OCI-LY7 (cell line): ENCODE measurements around the gene PTCH2. TPM values are rescaled to one million over a fixed set of nuclear protein-coding genes. Genes with fewer than 3 reads are reported as not detected.

Source experiments
- BruUV-seq: library from RNA; stranded (reverse); fragments of 400-500 nt; replicated peaks from 2 replicates; lab custom pipeline; 2021; lab: Mats Ljungman, UMichigan
- CTCF ChIA-PET: fragments of 300-600 bp; sonication (Branson Sonifier 250); formaldehyde crosslinking; loops from one replicate; lab custom pipeline; 2022; ENCODE audit warnings: antibody characterized with exemption; ENCODE audit not compliant: unreplicated experiment; lab: Charles Lee
- POLR2A ChIA-PET: fragments of 300-600 bp; sonication (Branson Sonifier 250); formaldehyde crosslinking; loops from one replicate; lab custom pipeline; 2022; ENCODE audit warnings: antibody characterized with exemption; lab: Charles Lee
- DNase-seq: peaks from one replicate; pipeline ENCODE4 v3.0.0-alpha.2; 2015; ENCODE audit warnings: low spot score
- H2AFZ ChIP-seq: fragments of 200-600 bp; sonication (generic), shearing (Covaris generic); 2 replicates; pipeline ENCODE4 v1.6.1; 2014; ENCODE audit warnings: mild to moderate bottlenecking, antibody characterized with exemption, low read length, moderate library complexity
- H3K27ac ChIP-seq: fragments of 200-600 bp; sonication (generic); 2 replicates; pipeline ENCODE4 v1.5.1; 2014; ENCODE audit warnings: mixed run types, low read depth, mild to moderate bottlenecking, moderate library complexity, low read length, inconsistent platforms; ENCODE audit not compliant: poor library complexity, severe bottlenecking
- H3K36me3 ChIP-seq: fragments of 200-600 bp; sonication (generic); 2 replicates; pipeline ENCODE4 v1.6.1; 2014; ENCODE audit warnings: mild to moderate bottlenecking, antibody characterized with exemption, low read length, moderate library complexity, mixed read lengths; ENCODE audit not compliant: insufficient read depth
- H3K4me1 ChIP-seq: fragments of 200-600 bp; sonication (generic); 2 replicates; pipeline ENCODE4 v1.5.1; 2014; ENCODE audit warnings: mild to moderate bottlenecking, low read length; ENCODE audit not compliant: insufficient read depth, poor library complexity, severe bottlenecking
- H3K4me2 ChIP-seq: fragments of 200-600 bp; sonication (generic); 2 replicates; pipeline ENCODE4 v1.6.1; 2014; ENCODE audit warnings: mild to moderate bottlenecking, low read length
- H3K4me3 ChIP-seq: fragments of 200-600 bp; sonication (generic); 2 replicates; pipeline ENCODE4 v1.5.1; 2014; ENCODE audit warnings: mild to moderate bottlenecking, low read depth, low read length; ENCODE audit not compliant: poor library complexity, severe bottlenecking
- H3K79me2 ChIP-seq: fragments of 200-600 bp; sonication (generic); 2 replicates; pipeline ENCODE4 v1.6.1; 2016; ENCODE audit warnings: low read depth, mild to moderate bottlenecking, low read length, moderate library complexity, mixed read lengths; ENCODE audit not compliant: insufficient read depth
- H3K9me2 ChIP-seq: fragments of 200-600 bp; sonication (generic); 2 replicates; pipeline ENCODE4 v1.6.1; 2016; ENCODE audit warnings: mild to moderate bottlenecking, low read length, mixed read lengths; ENCODE audit not compliant: insufficient read depth
- H3K9me3 ChIP-seq: fragments of 200-600 bp; sonication (generic); 2 replicates; pipeline ENCODE4 v1.6.1; 2014; ENCODE audit warnings: mild to moderate bottlenecking, mixed run types, low read length, mixed read lengths
- H4K20me1 ChIP-seq: fragments of 200-600 bp; sonication (generic); 2 replicates; pipeline ENCODE4 v1.6.1; 2014; ENCODE audit warnings: mild to moderate bottlenecking, antibody characterized with exemption, low read length, moderate library complexity, mixed read lengths; ENCODE audit not compliant: insufficient read depth
- CTCF ChIP-seq: fragments of 200-600 bp; sonication (generic); conservative IDR thresholded peaks from 2 replicates; pipeline ENCODE4 v1.5.1; 2014; ENCODE audit warnings: mild to moderate bottlenecking, antibody characterized with exemption, low read length, moderate library complexity, mixed read lengths
- EZH2phosphoT487 ChIP-seq: fragments of 200-600 bp; sonication (generic); IDR thresholded peaks from 2 replicates; pipeline ENCODE4 v1.6.1; 2018; ENCODE audit warnings: low read depth, borderline replicate concordance, mild to moderate bottlenecking, mixed run types, antibody characterized with exemption, low read length, moderate library complexity, mixed read lengths
- intact Hi-C: fragments of 100-400 bp; cut with micrococcal nuclease; formaldehyde crosslinking; loops from one replicate; pipeline ENCODE4 v1.10.0; 2022; ENCODE audit not compliant: unreplicated experiment
- total RNA-seq, 2 experiments: library from RNA; depleted of rRNA in 1 of 2; stranded (reverse); fragments of >200 nt in 1 of 2; shearing (Covaris generic) in 1 of 2; gene quantifications; 2 replicates each; pipeline ENCODE4 v1.2.3, GENCODE V29; 2014 to 2022

PTCH2 gene
- total RNA-seq, 2 experiments from 2014 or later = 0.60 to 1.0 TPM

- Histone ChIP-seq H3K9me2 (no peaks in the 10 kb centered on the region), H3K4me1 (no peaks in the 10 kb centered on the region), H3K4me3 (no peak overlapping the region), H3K4me2 (no peak overlapping the region), H4K20me1 (no peaks in the 10 kb centered on the region), H3K9me3 (peaks cover 54% of the 10 kb centered on the region), H3K36me3 (peaks cover 79% of the 10 kb centered on the region), H2AFZ (no peak overlapping the region), H3K27ac (no peak overlapping the region), H3K79me2 (no peaks in the 10 kb centered on the region)
- ChIA-PET POLR2A (interaction anchor here (0.6 kb wide), 1 partner anchor 793 kb away, joined by 3 read pairs; no protein-coding TSS in a partner anchor), CTCF (interaction anchor here (0.5 kb wide), 1 partner anchor 35 kb away, joined by 5 read pairs; no protein-coding TSS in a partner anchor)
- no TSS peak for BruUV-seq
- intact Hi-C loops = no loop called here
- TF ChIP-seq CTCF (no peak), EZH2phosphoT487 (no peak)
- DNase-seq = no peak
These were observed 42.4 kb upstream of the PTCH2 start for GRCh38 chr1:44885406-44885805.

- no peaks in the 10 kb centered on the region for H3K79me2 ChIP-seq
- POLR2A ChIA-PET = interaction anchor here (0.6 to 1.0 kb wide), 3 partner anchors 25 to 1235 kb away, joined by 3 to 8 read pairs (median 4); no protein-coding TSS in a partner anchor
- CTCF ChIA-PET = no interaction called here
- TF ChIP-seq EZH2phosphoT487 = no peak
- TF ChIP-seq CTCF = no peak
- no peak overlapping the region for H3K4me3 ChIP-seq
- H3K36me3 ChIP-seq = peaks cover 79% of the 10 kb centered on the region
- no peak overlapping the region for H2AFZ ChIP-seq
- H4K20me1 ChIP-seq = no peaks in the 10 kb centered on the region
- intact Hi-C loops = no loop called here
- no peaks in the 10 kb centered on the region for H3K9me2 ChIP-seq
- DNase-seq = no peak
- no TSS peak for BruUV-seq
- no peak overlapping the region for H3K4me2 ChIP-seq
- no peaks in the 10 kb centered on the region for H3K4me1 ChIP-seq
- no peak overlapping the region for H3K27ac ChIP-seq
- H3K9me3 ChIP-seq = peaks cover 49% of the 10 kb centered on the region
These were observed 41.7 kb upstream of the PTCH2 start for GRCh38 chr1:44884746-44885145.

GRCh38 chr1:44881011-44881632 is 38.1 kb upstream of the PTCH2 start:
- Histone ChIP-seq H2AFZ (no peak overlapping the region), H3K4me3 (no peak overlapping the region), H3K27ac (no peak overlapping the region), H4K20me1 (no peaks in the 10 kb centered on the region), H3K9me2 (no peaks in the 10 kb centered on the region), H3K9me3 (peaks cover 19% of the 10 kb centered on the region), H3K4me1 (no peaks in the 10 kb centered on the region), H3K79me2 (no peaks in the 10 kb centered on the region), H3K4me2 (no peak overlapping the region), H3K36me3 (peaks cover 60% of the 10 kb centered on the region)
- TF ChIP-seq CTCF (no peak), EZH2phosphoT487 (no peak)
- ChIA-PET POLR2A (interaction anchor here (0.6 kb wide), 1 partner anchor 32 kb away, joined by 9 read pairs; no protein-coding TSS in a partner anchor), CTCF (no interaction called here)
- intact Hi-C loops = no loop called here
- no peak for DNase-seq
- BruUV-seq = no TSS peak
